ENCODE measurements around the gene WDPCP.

DNA sequence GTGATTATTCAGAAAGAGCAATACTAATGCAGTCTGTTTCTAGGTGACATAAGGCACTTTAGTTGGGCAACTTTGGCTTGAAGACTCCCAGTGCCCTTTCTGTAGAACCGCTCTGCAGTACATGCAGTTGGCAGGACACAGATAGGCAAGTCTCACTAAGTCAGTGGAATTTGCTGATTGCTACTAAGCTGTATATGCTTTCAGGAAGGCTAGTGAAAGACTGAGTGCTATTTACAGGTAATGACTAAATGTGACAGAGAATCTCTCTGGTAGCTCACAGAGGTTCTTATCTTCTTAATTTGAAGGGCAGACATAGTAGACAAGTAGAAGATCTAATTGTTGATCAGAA, 243.0 kb downstream of the WDPCP start:
- no peak for TF ChIP-seq POLR2A (IDR thresholded peaks at IDR 0.05)
- TF ChIP-seq, protein P1, sequence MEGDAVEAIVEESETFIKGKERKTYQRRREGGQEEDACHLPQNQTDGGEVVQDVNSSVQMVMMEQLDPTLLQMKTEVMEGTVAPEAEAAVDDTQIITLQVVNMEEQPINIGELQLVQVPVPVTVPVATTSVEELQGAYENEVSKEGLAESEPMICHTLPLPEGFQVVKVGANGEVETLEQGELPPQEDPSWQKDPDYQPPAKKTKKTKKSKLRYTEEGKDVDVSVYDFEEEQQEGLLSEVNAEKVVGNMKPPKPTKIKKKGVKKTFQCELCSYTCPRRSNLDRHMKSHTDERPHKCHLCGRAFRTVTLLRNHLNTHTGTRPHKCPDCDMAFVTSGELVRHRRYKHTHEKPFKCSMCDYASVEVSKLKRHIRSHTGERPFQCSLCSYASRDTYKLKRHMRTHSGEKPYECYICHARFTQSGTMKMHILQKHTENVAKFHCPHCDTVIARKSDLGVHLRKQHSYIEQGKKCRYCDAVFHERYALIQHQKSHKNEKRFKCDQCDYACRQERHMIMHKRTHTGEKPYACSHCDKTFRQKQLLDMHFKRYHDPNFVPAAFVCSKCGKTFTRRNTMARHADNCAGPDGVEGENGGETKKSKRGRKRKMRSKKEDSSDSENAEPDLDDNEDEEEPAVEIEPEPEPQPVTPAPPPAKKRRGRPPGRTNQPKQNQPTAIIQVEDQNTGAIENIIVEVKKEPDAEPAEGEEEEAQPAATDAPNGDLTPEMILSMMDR (IDR thresholded peaks at IDR 0.05) = no peak

Measured in gastroesophageal sphincter (tissue), 3 donors.